Panc1 (cell line): ENCODE results near the gene NUSAP1. TPM values are rescaled to one million over a fixed set of nuclear protein-coding genes. Genes with fewer than 3 reads are reported as not detected.

ENCODE experiments used
- ATAC-seq: fragments of 200-7000 bp; cut with Tn5 transposase; 2 replicates; pipeline ENCODE4 v1.9.1; 2020; ENCODE audit warnings: mild to moderate bottlenecking, moderate library complexity
- BruUV-seq: library from RNA; stranded (reverse); fragments of 400-500 nt; replicated peaks from 2 replicates; lab custom pipeline; 2021; lab: Mats Ljungman, UMichigan
- CTCF ChIA-PET: fragments of 300-600 bp; sonication (Branson Sonifier 250); formaldehyde crosslinking; loops from one replicate; lab custom pipeline; 2022; ENCODE audit warnings: antibody characterized with exemption; lab: Charles Lee
- POLR2A ChIA-PET: fragments of 300-600 bp; sonication (Branson Sonifier 250); formaldehyde crosslinking; loops from one replicate; lab custom pipeline; 2022; ENCODE audit warnings: antibody characterized with exemption; lab: Charles Lee
- DNase-seq: peaks from one replicate; pipeline ENCODE4 v3.0.0-alpha.2; 2010; ENCODE audit warnings: low read depth, low spot score
- H3K27ac ChIP-seq: 2 replicates; pipeline ENCODE4 v1.5.1; 2011; ENCODE audit warnings: mild to moderate bottlenecking, low read length, inconsistent platforms
- H3K27me3 ChIP-seq: fragments of 200-500 bp; sonication (Bioruptor generic); 2 replicates; pipeline ENCODE4 v1.6.0; 2014; ENCODE audit warnings: low read length, inconsistent platforms; ENCODE audit not compliant: control insufficient read depth, insufficient read depth
- H3K36me3 ChIP-seq: fragments of 200-500 bp; sonication (Bioruptor generic); 2 replicates; pipeline ENCODE4 v1.5.1; 2014; ENCODE audit warnings: inconsistent platforms, mild to moderate bottlenecking, low read length, moderate library complexity; ENCODE audit not compliant: control insufficient read depth, insufficient read depth
- H3K4me1 ChIP-seq: 2 replicates; pipeline ENCODE4 v1.5.1; 2011; ENCODE audit warnings: inconsistent platforms, mild to moderate bottlenecking, low read length, moderate library complexity; ENCODE audit not compliant: control insufficient read depth, insufficient read depth
- H3K4me3 ChIP-seq, 2 experiments: 2 replicates each; pipeline ENCODE4 v1.5.1; 2011 to 2012; ENCODE audit warnings: low read depth in 2 of 2, low read length in 2 of 2, mild to moderate bottlenecking in 2 of 2, inconsistent platforms in 1 of 2, moderate library complexity in 1 of 2
- H3K9me3 ChIP-seq: fragments of 200-500 bp; sonication (Bioruptor generic); 2 replicates; pipeline ENCODE4 v1.5.1; 2014; ENCODE audit warnings: low read depth, mild to moderate bottlenecking, inconsistent platforms, low read length, moderate library complexity; ENCODE audit not compliant: control insufficient read depth, insufficient read depth
- POLR2AphosphoS5 ChIP-seq: IDR thresholded peaks from 2 replicates; pipeline ENCODE4 v1.6.1; 2012; ENCODE audit warnings: mild to moderate bottlenecking, low read depth, low read length, moderate library complexity
- SIN3A ChIP-seq: IDR thresholded peaks from 2 replicates; pipeline ENCODE4 v1.6.1; 2012; ENCODE audit warnings: low read depth, mild to moderate bottlenecking, low read length, moderate library complexity, borderline replicate concordance; ENCODE audit not compliant: insufficient read depth
- TCF7L2 ChIP-seq: IDR thresholded peaks from 2 replicates; pipeline ENCODE4 v1.6.1; 2011; ENCODE audit warnings: mild to moderate bottlenecking, low read depth, low read length, inconsistent platforms
- in situ Hi-C: cut with HindIII; loops from 2 replicates; pipeline ENCODE4 v1.10.0; 2016; ENCODE audit warnings: low sequenced_read_pairs, low pct_unique_long_range_greater_than_20kb
- intact Hi-C: fragments of 100-400 bp; cut with micrococcal nuclease; formaldehyde crosslinking; loops from one replicate; pipeline ENCODE4 v1.10.0; 2022; ENCODE audit not compliant: unreplicated experiment
- total RNA-seq: library from RNA; stranded (reverse); gene quantifications from one replicate; pipeline ENCODE4 v1.2.1, GENCODE V29; 2021; ENCODE audit not compliant: unreplicated experiment
- TF ChIP-seq, protein P1 (sequence below): fragments of 450-650 bp; IDR thresholded peaks from 2 replicates; pipeline ENCODE4 v1.5.1; 2017; ENCODE audit warnings: mild to moderate bottlenecking
- TF ChIP-seq, protein P2 (sequence below), 2 experiments: IDR thresholded peaks; 2 replicates each; pipeline ENCODE4 v1.6.1; 2011 to 2012; ENCODE audit warnings: low read depth in 2 of 2, control low read depth in 1 of 2, low read length in 1 of 2, mild to moderate bottlenecking in 1 of 2, moderate library complexity in 1 of 2; ENCODE audit not compliant: insufficient read depth in 1 of 2

NUSAP1 gene
- total RNA-seq, 1 experiment from 2014 or later, result 127 TPM

DNA sequence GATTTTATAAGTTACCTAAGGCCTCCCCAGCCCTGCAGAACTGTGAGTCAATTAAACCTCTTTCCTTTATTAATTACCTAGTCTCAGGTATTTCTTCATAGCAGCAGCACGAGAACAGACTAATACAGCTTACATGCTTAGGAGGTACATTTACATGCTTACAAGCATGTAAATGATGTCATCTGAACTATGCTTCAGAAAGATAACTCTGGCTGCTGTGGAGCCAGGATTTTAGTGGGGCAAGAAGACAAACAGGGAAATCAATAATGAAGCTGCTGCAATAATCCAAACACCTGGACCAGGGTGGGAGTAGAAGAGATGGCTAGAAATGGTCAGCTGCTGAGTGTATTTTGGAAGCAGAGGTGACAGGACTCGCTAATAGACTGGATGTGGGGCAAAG lies 60.0 kb downstream of the NUSAP1 start:
- TF ChIP-seq SIN3A (no peak), TCF7L2 (no peak), POLR2AphosphoS5 (no peak)
- TF ChIP-seq, protein P1, sequence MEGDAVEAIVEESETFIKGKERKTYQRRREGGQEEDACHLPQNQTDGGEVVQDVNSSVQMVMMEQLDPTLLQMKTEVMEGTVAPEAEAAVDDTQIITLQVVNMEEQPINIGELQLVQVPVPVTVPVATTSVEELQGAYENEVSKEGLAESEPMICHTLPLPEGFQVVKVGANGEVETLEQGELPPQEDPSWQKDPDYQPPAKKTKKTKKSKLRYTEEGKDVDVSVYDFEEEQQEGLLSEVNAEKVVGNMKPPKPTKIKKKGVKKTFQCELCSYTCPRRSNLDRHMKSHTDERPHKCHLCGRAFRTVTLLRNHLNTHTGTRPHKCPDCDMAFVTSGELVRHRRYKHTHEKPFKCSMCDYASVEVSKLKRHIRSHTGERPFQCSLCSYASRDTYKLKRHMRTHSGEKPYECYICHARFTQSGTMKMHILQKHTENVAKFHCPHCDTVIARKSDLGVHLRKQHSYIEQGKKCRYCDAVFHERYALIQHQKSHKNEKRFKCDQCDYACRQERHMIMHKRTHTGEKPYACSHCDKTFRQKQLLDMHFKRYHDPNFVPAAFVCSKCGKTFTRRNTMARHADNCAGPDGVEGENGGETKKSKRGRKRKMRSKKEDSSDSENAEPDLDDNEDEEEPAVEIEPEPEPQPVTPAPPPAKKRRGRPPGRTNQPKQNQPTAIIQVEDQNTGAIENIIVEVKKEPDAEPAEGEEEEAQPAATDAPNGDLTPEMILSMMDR, result no peak
- TF ChIP-seq, protein P2, sequence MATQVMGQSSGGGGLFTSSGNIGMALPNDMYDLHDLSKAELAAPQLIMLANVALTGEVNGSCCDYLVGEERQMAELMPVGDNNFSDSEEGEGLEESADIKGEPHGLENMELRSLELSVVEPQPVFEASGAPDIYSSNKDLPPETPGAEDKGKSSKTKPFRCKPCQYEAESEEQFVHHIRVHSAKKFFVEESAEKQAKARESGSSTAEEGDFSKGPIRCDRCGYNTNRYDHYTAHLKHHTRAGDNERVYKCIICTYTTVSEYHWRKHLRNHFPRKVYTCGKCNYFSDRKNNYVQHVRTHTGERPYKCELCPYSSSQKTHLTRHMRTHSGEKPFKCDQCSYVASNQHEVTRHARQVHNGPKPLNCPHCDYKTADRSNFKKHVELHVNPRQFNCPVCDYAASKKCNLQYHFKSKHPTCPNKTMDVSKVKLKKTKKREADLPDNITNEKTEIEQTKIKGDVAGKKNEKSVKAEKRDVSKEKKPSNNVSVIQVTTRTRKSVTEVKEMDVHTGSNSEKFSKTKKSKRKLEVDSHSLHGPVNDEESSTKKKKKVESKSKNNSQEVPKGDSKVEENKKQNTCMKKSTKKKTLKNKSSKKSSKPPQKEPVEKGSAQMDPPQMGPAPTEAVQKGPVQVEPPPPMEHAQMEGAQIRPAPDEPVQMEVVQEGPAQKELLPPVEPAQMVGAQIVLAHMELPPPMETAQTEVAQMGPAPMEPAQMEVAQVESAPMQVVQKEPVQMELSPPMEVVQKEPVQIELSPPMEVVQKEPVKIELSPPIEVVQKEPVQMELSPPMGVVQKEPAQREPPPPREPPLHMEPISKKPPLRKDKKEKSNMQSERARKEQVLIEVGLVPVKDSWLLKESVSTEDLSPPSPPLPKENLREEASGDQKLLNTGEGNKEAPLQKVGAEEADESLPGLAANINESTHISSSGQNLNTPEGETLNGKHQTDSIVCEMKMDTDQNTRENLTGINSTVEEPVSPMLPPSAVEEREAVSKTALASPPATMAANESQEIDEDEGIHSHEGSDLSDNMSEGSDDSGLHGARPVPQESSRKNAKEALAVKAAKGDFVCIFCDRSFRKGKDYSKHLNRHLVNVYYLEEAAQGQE (IDR thresholded peaks at IDR 0.05; ENCODE audit: insufficient read depth in 1 of 2, low read depth in 2 of 2, low read length in 1 of 2), result no peak
- ATAC-seq (no peak), DNase-seq (no peak)
- in situ Hi-C loops, result no loop called here
- ChIA-PET POLR2A (no interaction called here), CTCF (no interaction called here)
- Histone ChIP-seq H3K27ac (no peak overlapping the region), H3K4me3 (no peak overlapping the region), H3K9me3 (no peaks in the 10 kb centered on the region), H3K4me1 (no peaks in the 10 kb centered on the region), H3K36me3 (no peaks in the 10 kb centered on the region), H3K27me3 (no peaks in the 10 kb centered on the region)
- intact Hi-C loops, result no loop called here
- BruUV-seq, result no TSS peak

DNA sequence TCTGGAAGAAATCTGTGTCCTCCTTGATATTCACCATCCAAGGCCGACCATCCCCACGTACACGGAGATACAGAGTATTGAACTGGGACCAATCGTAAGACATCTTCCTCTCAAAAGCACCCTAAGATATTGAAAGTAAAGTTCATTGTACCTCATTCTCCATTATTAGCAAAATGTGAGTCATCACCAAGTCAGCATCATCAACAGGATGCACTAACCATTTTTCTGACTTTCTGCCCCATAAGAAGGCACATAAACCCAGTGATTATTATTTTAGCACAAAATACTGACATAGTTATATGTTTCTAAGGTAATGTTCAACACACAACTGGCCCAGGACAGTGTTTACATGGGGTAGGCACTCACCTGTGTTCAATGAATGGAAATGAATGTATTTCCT lies 62.2 kb downstream of the NUSAP1 start:
- Histone ChIP-seq H3K9me3 (no peaks in the 10 kb centered on the region), H3K27ac (no peak overlapping the region), H3K4me1 (no peaks in the 10 kb centered on the region), H3K27me3 (no peaks in the 10 kb centered on the region), H3K4me3 (no peak overlapping the region), H3K36me3 (no peaks in the 10 kb centered on the region)
- BruUV-seq, result no TSS peak
- no peak for ATAC-seq
- ChIA-PET POLR2A (no interaction called here), CTCF (no interaction called here)
- in situ Hi-C loops (no loop called here), intact Hi-C loops (no loop called here)
- DNase-seq, result no peak
- TF ChIP-seq, protein P1, result no peak
- TF ChIP-seq TCF7L2 (no peak), SIN3A (no peak), POLR2AphosphoS5 (no peak)
- TF ChIP-seq, protein P2 (IDR thresholded peaks at IDR 0.05; ENCODE audit: insufficient read depth in 1 of 2, low read depth in 2 of 2, low read length in 1 of 2), result no peak
